ENCODE results near the gene APBB1IP.

DNA sequence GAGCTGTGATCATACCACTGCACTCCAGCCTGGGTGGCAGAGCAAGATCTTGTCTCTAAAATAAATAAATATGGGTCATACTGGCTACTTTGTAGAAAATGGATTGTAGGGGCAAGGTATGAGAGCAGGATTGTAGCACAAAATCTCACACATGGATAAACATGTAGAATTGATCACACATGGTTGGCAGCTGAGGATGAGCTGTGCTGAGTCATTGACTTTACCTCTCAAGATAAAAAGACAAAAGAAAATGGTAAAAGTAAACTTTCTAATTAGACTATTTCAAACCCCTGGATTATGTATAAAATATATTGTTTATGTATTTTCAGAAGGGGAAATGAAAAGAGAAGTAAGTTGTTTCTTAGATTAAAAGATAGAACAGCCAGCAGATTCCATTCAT, 69.3 kb downstream of the APBB1IP start:
- no peak for TF ChIP-seq EZH2phosphoT487 (IDR thresholded peaks at IDR 0.05)
- TF ChIP-seq, protein P1, sequence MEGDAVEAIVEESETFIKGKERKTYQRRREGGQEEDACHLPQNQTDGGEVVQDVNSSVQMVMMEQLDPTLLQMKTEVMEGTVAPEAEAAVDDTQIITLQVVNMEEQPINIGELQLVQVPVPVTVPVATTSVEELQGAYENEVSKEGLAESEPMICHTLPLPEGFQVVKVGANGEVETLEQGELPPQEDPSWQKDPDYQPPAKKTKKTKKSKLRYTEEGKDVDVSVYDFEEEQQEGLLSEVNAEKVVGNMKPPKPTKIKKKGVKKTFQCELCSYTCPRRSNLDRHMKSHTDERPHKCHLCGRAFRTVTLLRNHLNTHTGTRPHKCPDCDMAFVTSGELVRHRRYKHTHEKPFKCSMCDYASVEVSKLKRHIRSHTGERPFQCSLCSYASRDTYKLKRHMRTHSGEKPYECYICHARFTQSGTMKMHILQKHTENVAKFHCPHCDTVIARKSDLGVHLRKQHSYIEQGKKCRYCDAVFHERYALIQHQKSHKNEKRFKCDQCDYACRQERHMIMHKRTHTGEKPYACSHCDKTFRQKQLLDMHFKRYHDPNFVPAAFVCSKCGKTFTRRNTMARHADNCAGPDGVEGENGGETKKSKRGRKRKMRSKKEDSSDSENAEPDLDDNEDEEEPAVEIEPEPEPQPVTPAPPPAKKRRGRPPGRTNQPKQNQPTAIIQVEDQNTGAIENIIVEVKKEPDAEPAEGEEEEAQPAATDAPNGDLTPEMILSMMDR (IDR thresholded peaks at IDR 0.05), result no peak
